NCI-H1092 treated with DMSO at 0.1 percent for 48 hours (cell line): ENCODE measurements around the gene HIGD1A.

Experiments
- DNase-seq: peaks from one replicate; lab custom pipeline; 2025; lab: John Stamatoyannopoulos, UW

Gene HIGD1A

DNA sequence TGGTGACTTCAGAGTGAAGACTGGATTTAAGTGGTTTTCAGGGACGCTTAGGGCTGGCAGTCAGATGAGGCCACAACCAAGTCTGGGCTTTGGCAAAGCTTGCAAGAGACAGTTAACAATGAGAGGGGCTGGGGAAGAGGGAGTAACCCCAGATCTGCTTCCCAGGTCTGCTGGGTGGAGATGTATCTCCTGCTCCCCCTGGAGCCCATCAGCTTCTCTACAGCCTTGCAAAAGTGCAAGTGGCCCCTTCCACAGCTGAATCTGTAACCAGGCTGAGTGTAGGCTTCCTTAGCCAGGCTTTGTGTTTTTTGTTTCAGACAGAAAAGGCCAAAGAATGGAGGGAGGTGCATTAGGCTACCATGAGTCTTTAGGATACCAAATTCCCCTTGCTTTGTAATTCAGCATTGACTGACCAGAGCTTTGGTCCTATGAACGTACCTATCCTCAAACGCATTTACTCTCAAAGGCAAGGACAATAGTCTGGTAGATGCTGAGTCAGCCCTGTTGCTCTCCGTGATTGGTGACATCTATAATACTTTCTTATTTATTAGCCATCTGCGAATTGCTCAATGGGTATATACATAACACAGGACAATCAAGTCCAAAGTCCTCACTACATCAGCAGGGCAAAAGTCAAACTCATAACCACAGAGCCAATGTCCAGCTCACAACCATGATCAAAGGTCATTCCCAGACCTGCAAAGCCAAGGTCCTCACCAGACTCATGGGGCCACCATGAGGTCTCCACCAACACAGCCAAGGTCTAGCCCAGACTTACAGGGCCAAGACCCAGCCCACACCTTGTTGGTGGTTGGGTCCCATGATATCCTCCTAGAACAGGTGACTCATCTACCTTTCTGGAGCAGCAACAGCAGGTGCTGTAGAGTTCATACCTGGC, 48.4 kb downstream of the HIGD1A start:
- DNase-seq, result no peak

DNA sequence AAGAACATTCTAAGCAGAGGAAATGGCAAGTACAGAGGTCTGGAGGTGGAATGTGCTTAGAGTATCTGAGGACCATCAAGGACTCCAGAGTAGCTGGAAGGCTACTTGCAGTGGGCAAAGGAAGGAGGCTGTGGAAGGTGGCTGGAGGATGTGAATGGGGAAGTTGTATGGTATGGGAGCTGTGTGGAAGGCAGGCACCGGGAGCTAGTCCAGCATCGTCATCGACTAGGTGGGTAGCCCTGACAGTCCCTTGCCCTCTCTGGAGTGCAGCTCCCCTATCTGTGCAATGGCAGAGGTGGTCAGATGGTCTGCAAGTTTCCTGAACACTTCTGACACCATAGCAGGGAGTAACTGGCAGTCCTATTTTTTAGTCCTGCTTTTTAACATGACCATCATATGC, 50.5 kb downstream of the HIGD1A start:
- no peak for DNase-seq

DNA sequence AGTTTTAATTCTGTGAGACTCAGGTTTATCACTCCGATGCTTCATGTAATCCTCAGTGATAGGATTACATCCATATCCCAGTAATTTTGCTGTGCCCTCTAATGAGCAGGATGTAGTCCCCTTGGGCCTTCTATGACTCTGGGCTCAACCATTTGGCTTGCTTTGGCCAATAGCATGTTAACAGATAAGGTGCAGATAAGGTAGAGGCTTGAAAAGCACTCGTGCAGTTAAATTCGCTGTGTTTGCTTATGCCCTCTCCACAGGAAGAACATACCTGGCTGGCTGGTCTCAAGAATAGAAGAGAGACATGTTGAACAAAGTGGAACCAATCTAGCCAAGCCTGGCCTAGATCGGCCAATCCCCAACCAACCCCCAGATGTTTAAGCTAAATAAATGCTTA, 51.3 kb downstream of the HIGD1A start:
- no peak for DNase-seq

DNA sequence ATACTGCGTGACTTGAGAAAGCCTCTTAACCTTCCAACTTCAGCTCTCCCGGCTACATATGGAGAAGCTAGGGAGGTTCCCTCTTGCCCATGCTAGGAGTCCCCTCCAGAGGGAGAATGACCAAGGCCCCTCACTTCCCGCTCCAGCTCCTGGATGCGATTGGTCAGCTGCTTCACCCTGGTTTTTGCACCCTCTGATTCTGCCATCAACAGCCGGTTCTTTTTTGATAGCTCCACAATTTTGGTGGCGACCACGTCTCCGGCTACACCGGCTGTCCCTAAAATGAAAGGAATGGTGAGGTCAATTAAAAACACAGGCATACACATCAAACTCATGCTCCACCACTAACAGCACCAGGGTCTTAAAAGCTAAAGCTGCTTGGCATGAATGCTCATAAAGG, 51.8 kb downstream of the HIGD1A start:
- DNase-seq, result no peak

DNA sequence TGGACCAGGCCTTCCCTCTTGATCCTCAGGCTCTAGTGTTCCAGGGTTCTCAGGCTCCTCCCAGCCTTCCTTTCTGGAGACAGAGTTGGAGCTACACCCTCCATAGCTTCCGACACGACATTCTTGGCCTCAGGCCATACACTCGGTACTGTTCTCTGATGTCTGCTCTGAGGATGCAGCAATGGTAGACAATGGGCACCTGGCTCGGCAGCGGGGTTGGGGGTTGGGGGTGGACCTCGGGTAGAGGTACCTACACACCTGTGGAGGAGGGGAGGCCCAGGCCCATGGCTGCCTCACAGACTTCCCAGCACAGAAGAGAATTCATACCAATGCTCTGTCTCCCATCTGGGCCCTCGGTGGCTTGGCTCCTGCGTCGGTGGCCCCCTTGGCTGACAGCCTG, 52.7 kb downstream of the HIGD1A start:
- no peak for DNase-seq

DNA sequence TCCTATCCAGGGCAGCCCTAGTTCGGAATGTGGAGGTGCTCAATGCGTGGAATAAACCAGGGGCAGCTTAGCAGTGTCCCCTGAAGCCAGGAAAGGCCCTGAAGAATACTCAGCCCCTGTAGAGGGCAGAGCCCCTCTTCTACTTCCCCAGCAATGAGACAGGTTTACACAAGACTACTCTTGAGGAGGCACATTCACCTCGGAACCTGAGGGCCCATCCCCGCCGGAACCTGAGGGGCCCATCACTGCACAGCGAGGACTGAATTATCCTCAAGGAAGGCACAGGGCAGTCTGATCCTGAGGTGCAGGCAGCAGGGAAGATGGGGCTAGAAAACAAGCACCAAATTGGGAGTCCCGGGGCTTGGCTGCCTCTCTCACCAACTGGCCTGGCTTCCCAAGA, 53.5 kb downstream of the HIGD1A start:
- DNase-seq, result no peak

DNA sequence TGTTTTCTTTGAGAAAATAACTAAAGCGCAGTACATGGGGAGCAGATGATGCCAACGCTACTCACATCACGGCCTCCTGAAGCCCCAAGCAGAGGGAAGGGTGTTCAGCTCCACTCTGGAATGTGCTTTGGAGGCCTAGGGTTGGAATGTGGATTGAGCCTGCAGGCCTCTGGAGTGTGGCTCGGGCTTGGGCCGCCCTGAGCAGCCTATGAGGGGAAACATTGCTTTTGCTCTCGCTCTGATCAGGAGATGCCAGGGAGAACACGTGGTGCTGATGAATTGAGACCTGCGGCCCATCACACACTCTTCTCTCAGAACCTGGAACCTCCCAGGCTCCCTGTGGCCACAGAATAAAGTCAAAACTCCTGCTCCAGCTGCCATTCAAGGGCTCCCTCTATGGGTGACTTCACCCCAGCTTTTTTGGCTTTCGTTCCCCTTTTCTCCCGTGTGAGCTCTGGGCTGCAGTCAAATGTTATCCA, 54.5 kb downstream of the HIGD1A start:
- no peak for DNase-seq

DNA sequence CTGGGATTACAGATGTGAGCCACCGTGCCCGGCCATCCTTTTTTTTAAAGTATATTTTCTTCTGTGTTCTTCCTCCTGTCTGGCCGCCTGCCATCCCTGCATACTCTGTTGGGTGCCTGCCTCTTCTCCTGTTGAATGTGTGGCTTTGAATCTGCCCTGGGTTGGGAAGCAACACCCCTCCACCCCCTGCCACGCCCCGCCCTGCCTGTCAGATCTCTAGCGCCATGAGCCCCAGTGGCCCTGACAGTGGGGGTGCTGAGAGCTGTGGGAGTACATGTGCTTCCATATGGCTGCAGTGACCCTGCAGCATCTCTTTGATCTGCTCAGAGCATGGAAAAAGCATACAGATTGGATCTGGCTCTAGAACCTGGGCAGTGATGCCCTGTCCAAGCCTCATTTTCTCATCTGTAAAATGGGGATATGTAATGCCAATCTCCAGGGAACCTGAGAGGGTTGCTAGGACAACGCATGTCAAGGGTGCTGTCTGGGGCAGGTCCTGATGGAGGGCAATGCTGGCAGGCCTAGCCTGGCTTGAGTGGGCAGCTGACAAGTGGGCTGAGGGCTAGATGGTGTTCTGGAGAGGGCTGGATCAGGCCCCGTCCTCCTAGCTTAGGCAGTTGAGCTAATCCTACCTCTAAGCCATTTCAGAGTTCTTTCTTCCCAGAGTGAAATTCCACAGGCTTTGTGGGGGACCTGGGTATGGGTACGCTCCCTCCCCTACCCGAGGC, 55.1 kb downstream of the HIGD1A start:
- DNase-seq, result no peak

DNA sequence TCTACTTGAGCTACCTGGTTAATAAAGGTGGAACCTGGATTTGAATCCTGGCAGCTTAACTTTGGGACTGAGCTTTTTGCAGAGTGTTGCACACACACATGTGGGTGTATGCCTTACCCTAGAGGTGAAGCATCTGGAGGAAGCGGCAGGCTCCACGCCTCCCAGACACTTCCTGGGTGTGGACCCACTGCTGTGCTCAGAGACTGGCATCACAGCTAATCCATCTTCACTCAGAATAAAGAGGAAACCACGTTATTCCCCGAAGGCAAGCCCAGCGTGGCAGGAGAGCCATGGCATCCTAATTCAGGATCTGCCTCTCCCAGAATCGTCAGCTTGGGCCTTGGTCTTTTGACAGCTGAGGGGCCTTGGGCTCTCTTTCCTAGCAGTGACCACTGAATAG, 56.7 kb downstream of the HIGD1A start:
- no peak for DNase-seq

DNA sequence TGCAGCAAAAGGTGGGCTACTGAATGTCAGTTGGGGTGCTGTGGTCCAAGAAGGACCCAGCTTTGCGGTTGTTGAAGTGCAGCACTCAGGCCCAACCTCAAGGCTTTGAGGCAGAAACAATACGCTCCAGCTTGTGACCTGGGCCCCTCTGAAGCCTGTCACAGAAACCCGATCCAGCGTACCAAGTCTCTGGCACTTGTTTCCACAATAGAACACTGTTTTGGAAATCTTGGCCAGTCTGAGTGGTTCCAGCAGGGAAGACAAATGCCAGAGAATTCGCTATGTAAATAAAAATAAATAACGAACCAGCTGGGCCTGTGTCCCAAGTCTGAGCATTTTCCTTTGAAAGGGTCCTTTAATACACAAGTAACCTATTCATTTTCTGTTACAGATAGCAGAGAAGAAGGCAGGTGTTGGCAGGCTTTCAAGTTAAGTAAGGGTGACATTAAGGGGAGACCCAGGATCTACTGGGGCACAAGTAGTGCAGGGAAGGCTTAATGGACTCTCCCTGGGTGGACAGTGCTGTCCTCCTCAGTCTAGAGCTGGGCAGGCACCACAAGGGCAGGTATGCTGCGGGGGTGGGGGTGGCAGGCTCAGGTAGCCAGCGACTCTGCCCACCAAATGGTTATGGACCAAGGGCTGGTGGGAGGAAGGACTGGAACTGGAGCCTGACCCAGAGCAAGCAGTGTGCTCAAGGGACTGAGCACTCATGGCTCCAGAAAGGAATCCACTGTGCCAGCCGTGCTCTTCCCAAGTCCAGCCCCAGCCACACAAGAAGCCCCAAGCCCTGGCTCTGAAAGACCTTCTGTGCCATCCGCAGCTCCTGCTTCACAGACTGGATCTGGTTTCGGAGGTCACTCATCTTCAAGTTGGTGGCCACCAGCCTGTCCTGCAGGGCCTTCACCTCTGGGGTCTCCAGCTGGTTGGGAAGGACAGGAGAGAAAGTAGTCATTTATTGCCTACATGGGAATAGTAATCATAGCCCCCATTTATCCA, 57.5 kb downstream of the HIGD1A start:
- peak; percentile 6 for DNase-seq

DNA sequence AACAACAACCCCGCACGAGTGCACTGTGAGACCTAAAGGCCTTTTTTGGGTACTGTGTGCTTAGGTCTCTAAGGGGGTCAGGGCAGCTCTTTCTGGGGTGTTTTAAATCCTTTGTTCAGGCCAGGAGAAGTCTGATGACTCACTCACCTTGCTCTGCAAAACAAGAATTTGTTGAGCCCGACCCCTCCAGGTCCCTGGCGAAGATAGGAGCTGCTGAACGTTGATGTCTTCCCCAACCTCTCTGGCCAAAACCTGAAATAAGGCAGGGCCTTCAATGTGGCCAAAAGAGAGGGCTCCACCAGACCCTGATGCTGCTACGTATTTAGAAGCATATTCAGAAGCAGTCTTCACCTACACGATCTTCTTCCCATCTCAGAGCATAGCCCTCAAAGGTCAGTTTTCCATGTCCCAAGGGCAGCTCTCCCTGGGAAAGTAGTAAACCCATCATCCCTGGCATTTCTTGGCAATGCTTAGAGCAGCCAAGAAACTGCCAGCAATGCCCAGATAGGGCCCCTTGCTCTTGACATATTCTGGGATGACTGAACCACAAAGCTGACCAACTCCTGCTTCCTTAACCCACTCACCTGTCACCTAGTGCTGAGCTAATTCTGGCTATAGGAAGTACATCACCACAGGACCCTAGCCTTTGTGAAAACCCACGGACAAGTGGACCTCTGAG, 58.4 kb downstream of the HIGD1A start:
- no peak for DNase-seq

DNA sequence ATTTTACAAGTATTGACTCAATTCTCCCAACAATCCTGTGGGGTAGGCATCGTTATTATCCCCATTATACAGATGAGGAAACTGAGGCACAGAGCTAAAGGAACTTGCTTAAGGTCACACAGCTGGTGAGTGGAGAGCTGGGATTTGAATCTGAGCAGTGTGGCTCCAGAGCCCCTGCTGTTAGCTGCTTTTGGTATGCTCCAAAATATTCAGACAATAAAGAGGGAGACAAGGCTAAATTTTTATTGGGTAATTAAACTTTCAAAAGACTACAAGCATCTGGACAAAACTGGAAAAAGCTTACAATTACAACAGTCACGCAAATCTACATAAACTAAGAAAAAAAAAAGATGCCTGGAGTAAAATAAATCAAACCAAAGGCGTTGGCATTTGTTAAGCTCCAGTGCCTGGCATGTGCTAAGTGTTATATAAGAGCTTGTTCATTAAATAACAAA, 59.0 kb downstream of the HIGD1A start:
- no peak for DNase-seq

DNA sequence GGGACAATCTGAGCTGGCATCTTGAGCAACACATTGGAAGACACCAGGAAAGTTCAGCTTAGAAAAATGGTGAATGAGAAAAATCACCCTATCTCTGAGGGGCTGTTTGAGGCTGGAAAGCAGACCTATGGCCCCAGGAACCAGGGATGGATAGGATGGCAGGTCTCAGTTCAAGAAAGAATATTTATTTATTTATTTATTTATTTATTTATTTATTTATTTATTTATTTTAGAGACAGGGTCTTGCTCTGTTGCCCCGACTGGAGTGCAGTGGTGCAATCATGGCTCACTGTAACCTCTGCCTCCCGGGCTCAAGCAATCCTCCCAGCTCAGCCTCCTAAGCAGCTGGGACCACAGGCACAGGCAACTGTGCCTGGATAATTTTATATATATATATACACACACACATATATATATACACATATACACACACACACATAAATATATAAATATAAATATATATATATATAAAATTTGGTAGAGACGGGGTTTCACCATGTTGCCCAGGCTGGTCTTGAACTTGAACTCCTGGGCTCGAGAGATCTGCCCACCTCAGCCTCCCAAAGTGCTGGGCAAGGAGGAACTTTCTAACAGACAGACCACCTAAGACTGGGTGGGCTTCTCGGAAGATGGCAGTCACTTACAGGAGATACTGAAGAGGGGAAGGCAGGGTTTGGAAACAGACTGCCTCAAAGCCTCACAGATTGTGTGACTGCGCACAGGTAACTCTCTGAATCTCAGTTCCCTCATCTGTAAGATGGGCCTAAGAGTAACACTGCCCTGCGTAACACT, 60.9 kb downstream of the HIGD1A start:
- DNase-seq, result no peak

DNA sequence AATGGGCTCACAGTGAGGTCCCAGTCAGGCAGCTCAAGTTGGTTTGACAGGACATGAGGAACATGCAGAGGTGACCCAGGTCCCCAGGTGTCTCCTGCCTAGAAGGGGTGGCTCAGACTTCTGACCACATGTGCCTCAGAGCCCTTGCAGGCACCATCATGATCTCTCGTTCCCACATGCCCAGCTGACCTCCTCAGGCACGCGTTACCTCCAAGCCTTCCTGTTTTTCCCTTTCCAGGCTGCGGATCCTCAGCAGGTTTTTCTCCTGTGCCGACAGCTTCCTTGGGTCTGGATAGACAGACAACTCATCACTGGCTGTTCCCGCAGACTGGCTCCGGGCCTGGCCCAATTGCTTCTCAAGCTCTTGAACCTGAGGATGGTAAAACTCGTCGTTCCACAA, 61.6 kb downstream of the HIGD1A start:
- DNase-seq, result no peak

DNA sequence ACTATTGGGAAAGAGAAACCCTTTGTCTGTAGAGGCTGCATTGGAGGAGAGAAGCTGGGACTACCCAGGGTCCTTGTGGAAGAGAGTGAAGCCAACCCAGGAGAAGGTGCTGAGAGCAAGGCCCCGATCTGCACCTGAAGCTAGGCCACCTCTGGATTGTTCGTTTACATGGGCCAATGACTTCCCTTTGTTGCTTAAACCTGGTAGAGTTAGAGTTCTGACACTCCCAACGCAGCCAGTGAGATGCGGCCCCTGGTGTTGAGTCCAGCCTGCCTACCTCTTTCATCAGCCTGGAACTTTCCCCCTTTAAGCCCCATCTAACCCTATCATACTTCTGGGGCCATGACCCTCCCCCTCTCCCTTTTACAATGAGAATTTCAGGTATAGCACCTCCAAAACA, 62.0 kb downstream of the HIGD1A start:
- DNase-seq, result no peak

DNA sequence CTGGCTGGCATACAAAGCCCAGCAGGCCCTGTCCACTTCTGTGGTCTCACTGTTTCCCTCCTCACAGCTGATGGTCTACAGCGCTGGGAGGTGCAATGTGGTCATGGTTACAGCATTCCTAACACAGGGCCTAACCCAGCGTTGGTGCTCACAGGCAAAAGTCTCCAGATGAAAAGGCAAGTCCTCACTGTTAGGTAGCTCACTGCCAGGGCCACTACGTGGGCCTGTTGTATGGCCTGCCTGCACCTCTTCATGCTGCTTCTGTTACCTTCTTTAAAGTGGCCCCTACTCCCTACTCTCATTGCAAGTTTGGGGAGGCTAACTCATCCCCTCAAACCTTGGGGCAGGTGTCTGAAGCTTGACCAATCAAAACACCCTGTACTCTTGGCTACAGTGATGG, 62.5 kb downstream of the HIGD1A start:
- DNase-seq, result no peak

DNA sequence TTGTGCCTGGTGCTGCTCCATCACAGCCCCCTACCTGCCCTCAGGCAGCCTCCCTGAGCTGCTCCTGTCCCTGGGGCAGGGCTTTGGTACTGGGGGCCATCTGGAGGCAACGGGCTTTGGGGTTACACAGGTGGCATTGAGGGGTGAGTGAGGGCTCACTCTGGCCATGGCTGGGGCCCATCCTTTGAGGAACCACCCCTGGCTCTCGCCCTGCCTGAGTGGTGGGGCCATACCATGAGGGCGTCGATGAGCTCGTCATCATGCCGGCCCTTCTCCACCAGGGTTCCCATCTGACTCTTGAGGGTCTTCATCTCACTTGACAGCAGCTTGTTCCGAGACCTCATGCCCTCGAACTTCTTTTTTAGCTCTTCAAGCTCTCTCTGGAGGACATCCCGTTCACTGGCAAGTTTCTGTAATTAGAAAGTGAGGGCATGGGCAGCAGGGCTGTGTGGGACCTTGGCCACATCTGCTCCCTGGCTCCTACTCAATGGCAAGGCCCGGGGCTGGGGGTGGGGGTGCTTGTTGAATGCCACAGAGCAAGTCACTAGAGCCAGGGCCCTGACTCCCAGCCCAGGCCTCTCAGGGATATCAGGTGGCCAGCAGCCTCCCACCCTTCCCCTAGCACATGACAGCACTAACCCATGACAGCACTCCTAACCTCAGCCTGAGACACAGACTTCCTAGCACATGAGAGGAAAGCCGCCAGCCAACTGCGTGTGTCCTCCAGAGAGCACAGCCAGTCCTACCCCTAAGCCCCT, 64.7 kb downstream of the HIGD1A start:
- DNase-seq, result no peak

DNA sequence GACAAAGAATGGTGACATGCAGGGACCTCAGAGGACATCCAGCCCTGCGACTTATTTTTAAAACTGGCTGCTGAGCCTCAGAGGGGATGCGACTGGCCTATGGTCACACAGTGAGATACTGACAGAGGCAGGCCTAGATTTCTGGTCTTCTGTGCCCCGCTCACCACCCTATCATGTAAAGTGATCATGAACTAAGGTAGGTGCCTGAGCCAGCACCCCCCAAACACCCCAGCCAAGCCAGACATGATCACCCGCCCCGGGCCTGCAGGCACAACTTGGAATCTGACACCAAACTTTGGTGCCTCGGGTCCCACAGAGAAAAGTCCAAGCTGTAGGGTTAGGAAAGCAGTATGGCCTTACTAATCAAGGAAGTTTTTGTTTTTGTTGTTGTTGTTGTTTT, 67.8 kb downstream of the HIGD1A start:
- no peak for DNase-seq

DNA sequence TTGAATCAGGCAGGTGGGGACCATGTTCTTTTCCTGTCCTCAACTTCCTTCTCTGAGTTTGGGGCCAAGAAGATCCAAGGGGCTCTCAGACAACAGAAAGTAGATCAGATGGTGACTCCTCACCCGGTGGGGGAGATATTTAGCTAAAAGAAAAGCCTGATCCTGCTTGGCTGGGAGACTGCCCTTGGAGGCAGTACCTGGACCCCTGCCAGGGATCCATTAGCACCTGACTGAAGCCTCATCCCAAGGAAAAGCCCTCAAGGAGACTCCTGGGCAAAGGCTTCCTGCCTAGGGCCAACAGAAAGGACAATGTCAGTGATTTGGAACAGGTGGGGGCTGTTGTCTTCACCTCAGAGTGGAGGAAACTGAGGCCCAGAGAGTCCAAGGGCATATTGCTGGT, 68.2 kb downstream of the HIGD1A start:
- DNase-seq, result no peak

DNA sequence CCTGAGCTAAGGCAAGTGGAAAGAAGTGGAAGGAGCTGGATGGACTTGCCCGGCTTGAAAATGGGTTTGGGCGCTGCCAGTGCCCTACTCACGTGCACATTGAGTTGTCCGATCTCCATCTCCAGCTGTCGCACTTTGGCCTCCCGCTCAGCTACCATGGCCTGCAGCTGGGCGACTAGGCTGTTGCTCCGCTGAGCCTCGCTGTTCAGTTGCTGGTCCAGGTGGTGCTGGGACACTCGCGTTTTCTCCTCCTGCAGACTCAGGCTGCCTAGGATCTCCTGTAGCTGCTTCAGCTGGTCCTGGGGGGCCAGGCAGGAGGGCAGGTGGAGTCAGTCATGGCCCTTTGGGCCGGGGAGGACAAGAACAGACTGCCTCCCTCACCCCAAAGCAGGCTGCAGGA, 68.7 kb downstream of the HIGD1A start:
- DNase-seq, result no peak
